HepG2 (cell line): ENCODE measurements around the gene PLSCR3. TPM values are rescaled to one million over a fixed set of nuclear protein-coding genes. Genes with fewer than 3 reads are reported as not detected.

Experiments used
- GATA4 ChIP-seq: sonication (generic); IDR thresholded peaks from 2 replicates; pipeline ENCODE4 v1.6.1; 2016; ENCODE audit warnings: antibody characterized with exemption, low read depth, borderline replicate concordance
- HNRNPK ChIP-seq: fragments of 200-400 bp; formaldehyde crosslinking; IDR thresholded peaks from 2 replicates; pipeline ENCODE4 v1.6.1; 2018; ENCODE audit warnings: low read length, low read depth, moderate library complexity, mild to moderate bottlenecking; ENCODE audit not compliant: poor library complexity, severe bottlenecking
- LBX2 ChIP-seq: sonication (generic); formaldehyde crosslinking; IDR thresholded peaks from 2 replicates; pipeline ENCODE4 v1.5.0; 2020; ENCODE audit warnings: missing genetic modification reagents, mild to moderate bottlenecking, borderline replicate concordance
- NFKB2 ChIP-seq: sonication (generic); formaldehyde crosslinking; IDR thresholded peaks from 2 replicates; pipeline ENCODE4 v1.4.0; 2020; ENCODE audit warnings: missing genetic modification reagents, borderline replicate concordance
- POLR2AphosphoS2 ChIP-seq: IDR thresholded peaks from 2 replicates; pipeline ENCODE4 v1.6.1; 2011; ENCODE audit warnings: low read depth, low read length, improper control_type of control experiment
- SP5 ChIP-seq: IDR thresholded peaks from 2 replicates; pipeline ENCODE4 v1.6.1; 2016; ENCODE audit warnings: low read depth, borderline replicate concordance
- ZFY ChIP-seq: sonication (generic); formaldehyde crosslinking; IDR thresholded peaks from 2 replicates; pipeline ENCODE4 v1.4.0; 2020; ENCODE audit warnings: missing genetic modification reagents
- ZNF263 ChIP-seq: sonication (generic); formaldehyde crosslinking; IDR thresholded peaks from 2 replicates; pipeline ENCODE4 v1.4.0; 2020; ENCODE audit warnings: missing genetic modification reagents
- ZNF788 ChIP-seq: sonication (generic); formaldehyde crosslinking; IDR thresholded peaks from 2 replicates; pipeline ENCODE4 v1.5.0; 2020; ENCODE audit warnings: mild to moderate bottlenecking, missing genetic modification reagents, borderline replicate concordance
- polyA plus RNA-seq, 8 experiments: library from polyadenylated mRNA; depleted of rRNA in 3 of 8; stranded (reverse) in 7 of 8; unstranded in 1 of 8; fragments of >200 nt; fragmentation: Illumina TruSeq in 4 of 8; extraction: Trizol in 4 of 8; gene quantifications; 2 replicates each; pipeline versions ENCODE4 v1.2.1 to v1.2.3, GENCODE V29; 2011 to 2016; ENCODE audit warnings: low read depth in 4 of 8, missing spikeins in 1 of 8, mixed read lengths in 1 of 8; ENCODE audit not compliant: insufficient read depth in 1 of 8
- total RNA-seq, 5 experiments: library from RNA; depleted of rRNA; stranded (reverse); fragments of >200 nt; fragmentation: Illumina TruSeq; extraction: Trizol; gene quantifications; 2 replicates each; pipeline ENCODE4 v1.2.3, GENCODE V29; 2016; ENCODE audit warnings: low read depth in 1 of 5
- TF ChIP-seq, protein P1 (sequence below): sonication (generic); formaldehyde crosslinking; IDR thresholded peaks from 2 replicates; pipeline ENCODE4 v1.4.0; 2020; ENCODE audit warnings: missing genetic modification reagents
- TF ChIP-seq, protein P2 (sequence below): sonication (generic); formaldehyde crosslinking; IDR thresholded peaks from 2 replicates; pipeline ENCODE4 v1.4.0; 2020; ENCODE audit warnings: mild to moderate bottlenecking, missing genetic modification reagents
- TF ChIP-seq, protein P3 (sequence below), 2 experiments: sonication (generic) in 1 of 2; formaldehyde crosslinking in 1 of 2; IDR thresholded peaks; 2 replicates each; pipeline versions ENCODE4 v1.4.0 to v1.6.1; 2016 to 2020; ENCODE audit warnings: borderline replicate concordance in 1 of 2, low read depth in 1 of 2, mild to moderate bottlenecking in 1 of 2, missing genetic modification reagents in 1 of 2

Gene PLSCR3
- total and polyA plus RNA-seq, 2 of the 13 experiments (the other 11 are each of a cell fraction or from before 2014, with no cell fraction given) = 5.6 to 6.2 TPM

- peak; percentile 28; the same call in 1 of the 2 replicates for TF ChIP-seq ZNF788 (CRISPR knock-in tag)
- peak; percentile 57; the same call in 1 of the 2 replicates for TF ChIP-seq ZNF263 (CRISPR knock-in tag)
- TF ChIP-seq LBX2 (CRISPR knock-in tag) = no peak
- peak; percentile 89; the same call in 1 of the 2 replicates for TF ChIP-seq NFKB2 (CRISPR knock-in tag)
- TF ChIP-seq ZFY (CRISPR knock-in tag) = peak; percentile 87
- TF ChIP-seq, protein P1, sequence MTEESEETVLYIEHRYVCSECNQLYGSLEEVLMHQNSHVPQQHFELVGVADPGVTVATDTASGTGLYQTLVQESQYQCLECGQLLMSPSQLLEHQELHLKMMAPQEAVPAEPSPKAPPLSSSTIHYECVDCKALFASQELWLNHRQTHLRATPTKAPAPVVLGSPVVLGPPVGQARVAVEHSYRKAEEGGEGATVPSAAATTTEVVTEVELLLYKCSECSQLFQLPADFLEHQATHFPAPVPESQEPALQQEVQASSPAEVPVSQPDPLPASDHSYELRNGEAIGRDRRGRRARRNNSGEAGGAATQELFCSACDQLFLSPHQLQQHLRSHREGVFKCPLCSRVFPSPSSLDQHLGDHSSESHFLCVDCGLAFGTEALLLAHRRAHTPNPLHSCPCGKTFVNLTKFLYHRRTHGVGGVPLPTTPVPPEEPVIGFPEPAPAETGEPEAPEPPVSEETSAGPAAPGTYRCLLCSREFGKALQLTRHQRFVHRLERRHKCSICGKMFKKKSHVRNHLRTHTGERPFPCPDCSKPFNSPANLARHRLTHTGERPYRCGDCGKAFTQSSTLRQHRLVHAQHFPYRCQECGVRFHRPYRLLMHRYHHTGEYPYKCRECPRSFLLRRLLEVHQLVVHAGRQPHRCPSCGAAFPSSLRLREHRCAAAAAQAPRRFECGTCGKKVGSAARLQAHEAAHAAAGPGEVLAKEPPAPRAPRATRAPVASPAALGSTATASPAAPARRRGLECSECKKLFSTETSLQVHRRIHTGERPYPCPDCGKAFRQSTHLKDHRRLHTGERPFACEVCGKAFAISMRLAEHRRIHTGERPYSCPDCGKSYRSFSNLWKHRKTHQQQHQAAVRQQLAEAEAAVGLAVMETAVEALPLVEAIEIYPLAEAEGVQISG (CRISPR knock-in tag) = peak; percentile 41; the same call in 1 of the 2 replicates
- TF ChIP-seq, protein P2, sequence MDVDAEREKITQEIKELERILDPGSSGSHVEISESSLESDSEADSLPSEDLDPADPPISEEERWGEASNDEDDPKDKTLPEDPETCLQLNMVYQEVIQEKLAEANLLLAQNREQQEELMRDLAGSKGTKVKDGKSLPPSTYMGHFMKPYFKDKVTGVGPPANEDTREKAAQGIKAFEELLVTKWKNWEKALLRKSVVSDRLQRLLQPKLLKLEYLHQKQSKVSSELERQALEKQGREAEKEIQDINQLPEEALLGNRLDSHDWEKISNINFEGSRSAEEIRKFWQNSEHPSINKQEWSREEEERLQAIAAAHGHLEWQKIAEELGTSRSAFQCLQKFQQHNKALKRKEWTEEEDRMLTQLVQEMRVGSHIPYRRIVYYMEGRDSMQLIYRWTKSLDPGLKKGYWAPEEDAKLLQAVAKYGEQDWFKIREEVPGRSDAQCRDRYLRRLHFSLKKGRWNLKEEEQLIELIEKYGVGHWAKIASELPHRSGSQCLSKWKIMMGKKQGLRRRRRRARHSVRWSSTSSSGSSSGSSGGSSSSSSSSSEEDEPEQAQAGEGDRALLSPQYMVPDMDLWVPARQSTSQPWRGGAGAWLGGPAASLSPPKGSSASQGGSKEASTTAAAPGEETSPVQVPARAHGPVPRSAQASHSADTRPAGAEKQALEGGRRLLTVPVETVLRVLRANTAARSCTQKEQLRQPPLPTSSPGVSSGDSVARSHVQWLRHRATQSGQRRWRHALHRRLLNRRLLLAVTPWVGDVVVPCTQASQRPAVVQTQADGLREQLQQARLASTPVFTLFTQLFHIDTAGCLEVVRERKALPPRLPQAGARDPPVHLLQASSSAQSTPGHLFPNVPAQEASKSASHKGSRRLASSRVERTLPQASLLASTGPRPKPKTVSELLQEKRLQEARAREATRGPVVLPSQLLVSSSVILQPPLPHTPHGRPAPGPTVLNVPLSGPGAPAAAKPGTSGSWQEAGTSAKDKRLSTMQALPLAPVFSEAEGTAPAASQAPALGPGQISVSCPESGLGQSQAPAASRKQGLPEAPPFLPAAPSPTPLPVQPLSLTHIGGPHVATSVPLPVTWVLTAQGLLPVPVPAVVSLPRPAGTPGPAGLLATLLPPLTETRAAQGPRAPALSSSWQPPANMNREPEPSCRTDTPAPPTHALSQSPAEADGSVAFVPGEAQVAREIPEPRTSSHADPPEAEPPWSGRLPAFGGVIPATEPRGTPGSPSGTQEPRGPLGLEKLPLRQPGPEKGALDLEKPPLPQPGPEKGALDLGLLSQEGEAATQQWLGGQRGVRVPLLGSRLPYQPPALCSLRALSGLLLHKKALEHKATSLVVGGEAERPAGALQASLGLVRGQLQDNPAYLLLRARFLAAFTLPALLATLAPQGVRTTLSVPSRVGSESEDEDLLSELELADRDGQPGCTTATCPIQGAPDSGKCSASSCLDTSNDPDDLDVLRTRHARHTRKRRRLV = peak; percentile 97
- TF ChIP-seq, protein P3, sequence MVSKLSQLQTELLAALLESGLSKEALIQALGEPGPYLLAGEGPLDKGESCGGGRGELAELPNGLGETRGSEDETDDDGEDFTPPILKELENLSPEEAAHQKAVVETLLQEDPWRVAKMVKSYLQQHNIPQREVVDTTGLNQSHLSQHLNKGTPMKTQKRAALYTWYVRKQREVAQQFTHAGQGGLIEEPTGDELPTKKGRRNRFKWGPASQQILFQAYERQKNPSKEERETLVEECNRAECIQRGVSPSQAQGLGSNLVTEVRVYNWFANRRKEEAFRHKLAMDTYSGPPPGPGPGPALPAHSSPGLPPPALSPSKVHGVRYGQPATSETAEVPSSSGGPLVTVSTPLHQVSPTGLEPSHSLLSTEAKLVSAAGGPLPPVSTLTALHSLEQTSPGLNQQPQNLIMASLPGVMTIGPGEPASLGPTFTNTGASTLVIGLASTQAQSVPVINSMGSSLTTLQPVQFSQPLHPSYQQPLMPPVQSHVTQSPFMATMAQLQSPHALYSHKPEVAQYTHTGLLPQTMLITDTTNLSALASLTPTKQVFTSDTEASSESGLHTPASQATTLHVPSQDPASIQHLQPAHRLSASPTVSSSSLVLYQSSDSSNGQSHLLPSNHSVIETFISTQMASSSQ (IDR thresholded peaks at IDR 0.05; ENCODE audit: low read depth) = 0 out of 2 replicates have a peak, but pooled peaks have one; percentile 9
- TF ChIP-seq, protein P3 (CRISPR knock-in tag; IDR thresholded peaks at IDR 0.05; ENCODE audit: borderline replicate concordance) = no peak
- peak; percentile 54; the same call in 1 of the 2 replicates for TF ChIP-seq POLR2AphosphoS2
- no peak for TF ChIP-seq HNRNPK
- TF ChIP-seq SP5 (CRISPR knock-in tag) = 0 out of 2 replicates have a peak, but pooled peaks have one; percentile 6
- TF ChIP-seq GATA4 = peak; percentile 41; the same call in 1 of the 2 replicates
Measured at GRCh38 chr17:7403977-7404736, 9.8 kb upstream of the PLSCR3 start, which contains the start of gene TMEM256 (continued).
